H1 (cell line): ENCODE data around the gene FGF11. TPM values are rescaled to one million over a fixed set of nuclear protein-coding genes. Genes with fewer than 3 reads are reported as not detected.

ENCODE experiments used
- CTCF ChIA-PET: fragments of 300-600 bp; sonication (Branson Sonifier 250); formaldehyde crosslinking; loops from one replicate; lab custom pipeline; 2021; ENCODE audit not compliant: partially characterized antibody; lab: Charles Lee
- POLR2A ChIA-PET: fragments of 300-600 bp; sonication (Branson Sonifier 250); formaldehyde crosslinking; loops from one replicate; lab custom pipeline; 2021; ENCODE audit warnings: inconsistent platforms; ENCODE audit not compliant: partially characterized antibody; lab: Charles Lee
- DNase-seq, 2 experiments: peaks; one replicate each; pipeline versions ENCODE4 v3.0.0 to v3.0.0-alpha.2; 2010 to 2022; ENCODE audit warnings: low spot score in 2 of 2, low read depth in 1 of 2, mixed read lengths in 1 of 2
- FAIRE-seq: peaks from 2 replicates; lab custom pipeline; 2011; peaks lifted over from hg19 to GRCh38; lab: Jason Lieb, UNC
- H2AFZ ChIP-seq: 2 replicates; pipeline ENCODE4 v1.8.1; 2012; ENCODE audit warnings: low read length, inconsistent platforms
- H2AK5ac ChIP-seq: 2 replicates; pipeline ENCODE4 v1.6.1; 2013; ENCODE audit warnings: low read depth, low read length
- H2BK120ac ChIP-seq: replicated peaks from 2 replicates; pipeline ENCODE3; 2013; ENCODE audit warnings: low read depth, low read length, inconsistent platforms
- H2BK12ac ChIP-seq: 2 replicates; pipeline ENCODE4 v1.6.1; 2013; ENCODE audit warnings: low read depth, low read length
- H2BK15ac ChIP-seq: 2 replicates; pipeline ENCODE4 v1.6.1; 2013; ENCODE audit warnings: low read length
- H2BK20ac ChIP-seq: 2 replicates; pipeline ENCODE4 v1.6.1; 2013; ENCODE audit warnings: low read length
- H2BK5ac ChIP-seq: 2 replicates; pipeline ENCODE4 v1.6.1; 2013; ENCODE audit warnings: low read depth, low read length
- H3K14ac ChIP-seq: 2 replicates; pipeline ENCODE4 v1.6.1; 2013; ENCODE audit warnings: inconsistent platforms; ENCODE audit not compliant: insufficient read length
- H3K18ac ChIP-seq: 2 replicates; pipeline ENCODE4 v1.6.1; 2013; ENCODE audit warnings: low read length; ENCODE audit errors: extremely low read depth
- H3K23ac ChIP-seq: 2 replicates; pipeline ENCODE4 v1.6.1; 2013; ENCODE audit warnings: inconsistent platforms; ENCODE audit not compliant: insufficient read length
- H3K23me2 ChIP-seq: 2 replicates; pipeline ENCODE4 v1.6.1; 2013; ENCODE audit warnings: low read depth, low read length
- H3K27ac ChIP-seq: 2 replicates; pipeline ENCODE4 v1.6.1; 2011; ENCODE audit warnings: low read depth, low read length, inconsistent platforms
- H3K27me3 ChIP-seq, 4 experiments: replicated peaks in 1 of 4; 1 replicate in 1 of 4; 2 replicates in 3 of 4; pipeline versions ENCODE4 v1.6.1 to v1.8.1; 2011 to 2013; ENCODE audit warnings: low read length in 3 of 4, mild to moderate bottlenecking in 3 of 4, inconsistent platforms in 2 of 4, mixed read lengths in 2 of 4, moderate library complexity in 1 of 4; ENCODE audit not compliant: control insufficient read depth in 3 of 4, insufficient read depth in 3 of 4; ENCODE audit errors: extremely low read depth in 1 of 4
- H3K36me3 ChIP-seq, 4 experiments: 2 replicates each; pipeline versions ENCODE4 v1.6.1 to v1.8.1; 2011 to 2013; ENCODE audit warnings: mild to moderate bottlenecking in 4 of 4, low read length in 3 of 4, moderate library complexity in 2 of 4, control low read depth in 1 of 4, inconsistent platforms in 1 of 4; ENCODE audit not compliant: insufficient read depth in 4 of 4, control insufficient read depth in 2 of 4
- H3K4ac ChIP-seq: replicated peaks from 2 replicates; pipeline ENCODE3; 2013; ENCODE audit warnings: low read length, low read depth, mixed read lengths, inconsistent platforms; ENCODE audit not compliant: insufficient read length
- H3K4me1 ChIP-seq, 4 experiments: replicated peaks in 1 of 4; 1 replicate in 1 of 4; 2 replicates in 3 of 4; pipeline versions ENCODE4 v1.6.1 to v1.8.1; 2011 to 2013; ENCODE audit warnings: low read length in 3 of 4, inconsistent platforms in 2 of 4, mixed read lengths in 1 of 4; ENCODE audit not compliant: insufficient read depth in 4 of 4, control insufficient read depth in 3 of 4
- H3K4me2 ChIP-seq, 2 experiments: 2 replicates each; pipeline versions ENCODE4 v1.6.1 to v1.8.1; 2011 to 2013; ENCODE audit warnings: low read depth in 2 of 2, low read length in 2 of 2, control low read depth in 1 of 2, inconsistent platforms in 1 of 2, mild to moderate bottlenecking in 1 of 2; ENCODE audit not compliant: insufficient read depth in 1 of 2
- H3K4me3 ChIP-seq, 4 experiments: fragments of 200-600, 300-600 bp in 1 of 4; sonication (generic), shearing (Covaris generic), sonication (Bioruptor Twin) in 1 of 4; 2 replicates each; pipeline versions ENCODE4 v1.5.1 to v1.8.1; 2011 to 2016; ENCODE audit warnings: low read length in 4 of 4, low read depth in 3 of 4, control low read depth in 2 of 4, inconsistent platforms in 2 of 4, mild to moderate bottlenecking in 2 of 4, mixed read lengths in 1 of 4, moderate library complexity in 1 of 4; ENCODE audit not compliant: insufficient read depth in 2 of 4; ENCODE audit errors: extremely low read depth in 1 of 4
- H3K56ac ChIP-seq: replicated peaks from 2 replicates; pipeline ENCODE3; 2013; ENCODE audit warnings: low read depth, mild to moderate bottlenecking, mixed read lengths, low read length, inconsistent platforms; ENCODE audit not compliant: insufficient read length
- H3K79me1 ChIP-seq: 2 replicates; pipeline ENCODE4 v1.6.1; 2013; ENCODE audit warnings: low read depth, low read length, control low read depth
- H3K79me2 ChIP-seq, 2 experiments: 2 replicates each; pipeline versions ENCODE4 v1.6.1 to v1.8.1; 2012 to 2013; ENCODE audit warnings: low read length in 2 of 2, mild to moderate bottlenecking in 2 of 2, inconsistent platforms in 1 of 2; ENCODE audit not compliant: insufficient read depth in 2 of 2, control insufficient read depth in 1 of 2
- H3K9ac ChIP-seq, 4 experiments: replicated peaks in 1 of 4; 1 replicate in 1 of 4; 2 replicates in 3 of 4; pipeline versions ENCODE4 v1.6.1 to v1.8.1; 2011 to 2013; ENCODE audit warnings: low read depth in 3 of 4, low read length in 3 of 4, control low read depth in 2 of 4, mild to moderate bottlenecking in 2 of 4, moderate library complexity in 2 of 4, inconsistent platforms in 1 of 4; ENCODE audit errors: extremely low read depth in 1 of 4
- H3K9me3 ChIP-seq, 2 experiments: 2 replicates each; pipeline versions ENCODE4 v1.6.1 to v1.8.1; 2012 to 2013; ENCODE audit warnings: mild to moderate bottlenecking in 2 of 2, moderate library complexity in 2 of 2, control low read depth in 1 of 2, inconsistent platforms in 1 of 2, low read depth in 1 of 2, low read length in 1 of 2, mixed read lengths in 1 of 2; ENCODE audit not compliant: insufficient read depth in 2 of 2
- H4K20me1 ChIP-seq, 2 experiments: replicated peaks in 1 of 2; 2 replicates each; pipeline versions ENCODE3 to v1.8.1; 2011 to 2013; ENCODE audit warnings: inconsistent platforms in 2 of 2, low read length in 2 of 2, mild to moderate bottlenecking in 1 of 2; ENCODE audit not compliant: insufficient read depth in 2 of 2, control insufficient read depth in 1 of 2
- H4K5ac ChIP-seq: 2 replicates; pipeline ENCODE4 v1.6.1; 2013; ENCODE audit warnings: low read length, low read depth, mixed read lengths, inconsistent platforms; ENCODE audit not compliant: insufficient read length
- H4K8ac ChIP-seq: 2 replicates; pipeline ENCODE4 v1.8.0; 2013; ENCODE audit warnings: mild to moderate bottlenecking, moderate library complexity, low read length, inconsistent platforms; ENCODE audit not compliant: insufficient read depth; ENCODE audit errors: extremely low read depth
- H4K91ac ChIP-seq: replicated peaks from 2 replicates; pipeline ENCODE3; 2013; ENCODE audit warnings: low read length, mixed read lengths, inconsistent platforms; ENCODE audit not compliant: insufficient read length
- ASH2L ChIP-seq: fragments of 200-600, 300-600 bp; sonication (generic); IDR thresholded peaks from one replicate; pipeline ENCODE4 v1.7.1; 2017; ENCODE audit warnings: low read length
- E2F6 ChIP-seq: IDR thresholded peaks from 2 replicates; pipeline ENCODE4 v1.6.1; 2012; ENCODE audit warnings: inconsistent platforms
- EGR1 ChIP-seq: IDR thresholded peaks from 2 replicates; pipeline ENCODE4 v1.6.1; 2011; ENCODE audit warnings: low read depth, low read length, borderline replicate concordance
- GTF2F1 ChIP-seq: IDR thresholded peaks from 2 replicates; pipeline ENCODE4 v1.6.1; 2012; ENCODE audit warnings: low read depth, low read length, improper control_type of control experiment, borderline replicate concordance
- HDAC6 ChIP-seq: IDR thresholded peaks from one replicate; pipeline ENCODE4 v1.7.1; 2012; ENCODE audit warnings: low read depth, mild to moderate bottlenecking, inconsistent platforms, low read length, moderate library complexity
- KDM1A ChIP-seq: fragments of 200-600, 300-600 bp; sonication (generic); IDR thresholded peaks from 2 replicates; pipeline ENCODE4 v1.7.1; 2016; ENCODE audit warnings: mild to moderate bottlenecking, low read length, borderline replicate concordance
- KDM5A ChIP-seq: fragments of 200-600 bp; IDR thresholded peaks from 2 replicates; pipeline ENCODE4 v1.7.1; 2012; ENCODE audit warnings: mild to moderate bottlenecking, low read length, inconsistent platforms, mixed read lengths
- POLR2A ChIP-seq, 2 experiments: IDR thresholded peaks; 1 replicate in 1 of 2; 2 replicates in 1 of 2; pipeline ENCODE4 v1.6.1; 2011; ENCODE audit warnings: low read depth in 2 of 2, low read length in 2 of 2, mild to moderate bottlenecking in 2 of 2; ENCODE audit errors: control extremely low read depth in 1 of 2
- POLR2AphosphoS5 ChIP-seq: IDR thresholded peaks from 2 replicates; pipeline ENCODE4 v1.6.1; 2011; ENCODE audit warnings: low read depth, low read length
- SRF ChIP-seq: IDR thresholded peaks from 2 replicates; pipeline ENCODE4 v1.6.1; 2011; ENCODE audit warnings: mild to moderate bottlenecking, low read depth, low read length, moderate library complexity
- WGBS, 2 experiments: shearing (Covaris generic) in 1 of 2; methylation state at CpG; one replicate each; pipeline versions ENCODE4 v1.1.6 to v1.1.7; 2013 to 2015; ENCODE audit warnings: low lambda C conversion rate in 2 of 2, mixed read lengths in 2 of 2, inconsistent platforms in 1 of 2, low coverage in 1 of 2, missing lambda C conversion rate in 1 of 2; ENCODE audit not compliant: insufficient replicate concordance in 2 of 2, insufficient coverage in 1 of 2, insufficient read length in 1 of 2; ENCODE audit errors: extremely low coverage in 1 of 2, missing lambda C conversion rate in 1 of 2; 5-methylcytosine and 5-hydroxymethylcytosine counted together
- polyA plus RNA-seq, 7 experiments: library from polyadenylated mRNA; depleted of rRNA in 3 of 7; stranded (reverse) in 5 of 7; unstranded in 2 of 7; fragments of >200 nt in 5 of 7; fragments of 200-250 nt in 2 of 7; gene quantifications; 1 replicate in 5 of 7; 2 replicates in 1 of 7; 4 replicates in 1 of 7; pipeline versions ENCODE4 v1.2.1 to v1.2.3, GENCODE V29; 2011 to 2013; ENCODE audit warnings: missing spikeins in 2 of 7, mixed read lengths in 2 of 7
- total RNA-seq: library from RNA; stranded (reverse); fragmentation: NEBNext Ultra II Directional; extraction: Animal tissue kit (Norgen Biotek cat#: 25700); gene quantifications from 2 replicates; pipeline ENCODE4 v1.2.1, GENCODE V29; 2021

The FGF11 gene
- total and polyA plus RNA-seq, 2 of the 8 experiments (the other 6 are each of a cell fraction or from before 2014, with no cell fraction given) = 11.8 to 26.1 TPM

GRCh38 chr17:7436556-7437368 is 2.5 kb upstream of the FGF11 start:
- Histone ChIP-seq H2AFZ (0 out of 2 replicates have a peak overlapping the region, but pooled peaks have one; percentile 43), H3K27me3 (peaks cover 2 to 19% (median 12%) of the 10 kb centered on the region in 4 experiments; a peak in 6 of 7 replicates), H3K9me3 (no peaks in the 10 kb centered on the region), H4K8ac (peak overlapping the region; percentile 97), H3K27ac (peak overlapping the region; percentile 59), H3K18ac (peak overlapping the region; percentile 40; the same call in 1 of the 2 replicates), H3K79me2 (no peaks in the 10 kb centered on the region), H3K23me2 (peaks cover 31% of the 10 kb centered on the region), H4K5ac (peak overlapping the region; percentile 52), H3K14ac (no peak overlapping the region), H2AK5ac (no peak overlapping the region; the same call in 1 of the 2 replicates), H2BK12ac (peak overlapping the region; percentile 94), H3K4me3 (peak overlapping the region; percentile 50 to 83 (median 67)), H3K9ac (peak overlapping the region in 3 of 4 experiments; percentile 1 to 46 (median 6); a peak in 5 of 7 replicates), H3K4ac (no peak overlapping the region), H3K79me1 (no peaks in the 10 kb centered on the region), H2BK120ac (peak overlapping the region; percentile 91), H4K91ac (peak overlapping the region; percentile 79), H3K4me1 (peaks cover 0 to 28% (median 15%) of the 10 kb centered on the region in 4 experiments; a peak in 6 of 7 replicates), H3K36me3 (no peaks in the 10 kb centered on the region), H2BK20ac (no peak overlapping the region), H2BK5ac (peak overlapping the region; percentile 63), H3K4me2 (peak overlapping the region; percentile 91), H3K23ac (no peak overlapping the region), H2BK15ac (peak overlapping the region; percentile 95; the same call in 1 of the 2 replicates), H3K56ac (peak overlapping the region; percentile 48), H4K20me1 (no peaks in the 10 kb centered on the region)
- FAIRE-seq (peak; percentile 69), DNase-seq (peak in 1 of 2 experiments; percentile 87)
- ChIA-PET CTCF (interaction anchor here (0.6 to 5.1 kb wide), 40 partner anchors 10 to 311 kb away, joined by 3 to 56 read pairs (median 5); partner anchors contain the start of genes KCTD11, SPEM2, TMEM256 and TMEM95), POLR2A (interaction anchor here (0.6 to 15.5 kb wide), 28 partner anchors 8 to 322 kb away, joined by 3 to 339 read pairs (median 4); partner anchors contain the start of genes ACAP1, ASGR2, CHRNB1 and CLDN7)
- WGBS, 2 experiments = 3% methylated on average over 83 of the region's 92 CpGs; no CpG with 5 or more reads in 1 of the 2 experiments
- TF ChIP-seq ASH2L = no peak
- no peak; the same call in none of the 2 replicates for TF ChIP-seq POLR2AphosphoS5
- no peak for TF ChIP-seq SRF
- no peak for TF ChIP-seq GTF2F1
- TF ChIP-seq E2F6 = peak; percentile 58
- 0 out of 2 replicates have a peak, but pooled peaks have one; percentile 15 for TF ChIP-seq EGR1
- TF ChIP-seq KDM1A = no peak
- no peak for TF ChIP-seq HDAC6
- no peak; a peak in 1 of 3 replicates for TF ChIP-seq POLR2A (IDR thresholded peaks at IDR 0.05; ENCODE audit: control extremely low read depth in 1 of 2, low read depth in 2 of 2, low read length in 2 of 2)
- no peak for TF ChIP-seq KDM5A
